RWPE2 (cell line): Measurements from ENCODE around the gene ARHGAP10.

Source experiments
- ATAC-seq: fragments of 200-7000 bp; cut with Tn5 transposase; 3 replicates; pipeline ENCODE4 v1.9.1; 2021; ENCODE audit warnings: low read depth
- DNase-seq: peaks from one replicate; pipeline ENCODE4 v3.0.0-alpha.2; 2020; ENCODE audit warnings: low spot score
- H3K27ac ChIP-seq: fragments of 450-650 bp; 2 replicates; pipeline ENCODE4 v1.5.1; 2017; ENCODE audit warnings: mild to moderate bottlenecking; ENCODE audit not compliant: poor library complexity, severe bottlenecking
- H3K27me3 ChIP-seq: fragments of 250-450 bp; sonication (Bioruptor Pico); 2 replicates; pipeline ENCODE4 v1.5.1; 2021; ENCODE audit warnings: mild to moderate bottlenecking, moderate library complexity; ENCODE audit not compliant: insufficient read depth, poor library complexity, severe bottlenecking
- H3K36me3 ChIP-seq: fragments of 250-450 bp; sonication (Bioruptor Pico); 2 replicates; pipeline ENCODE4 v1.5.1; 2020; ENCODE audit warnings: low read depth, mild to moderate bottlenecking, moderate library complexity
- H3K4me1 ChIP-seq: fragments of 250-450 bp; sonication (Bioruptor Pico); 2 replicates; pipeline ENCODE4 v1.5.1; 2021; ENCODE audit warnings: mild to moderate bottlenecking, moderate library complexity; ENCODE audit not compliant: insufficient read depth, poor library complexity, severe bottlenecking
- H3K4me3 ChIP-seq: fragments of 250-450 bp; sonication (Bioruptor Pico); 2 replicates; pipeline ENCODE4 v1.5.1; 2021; ENCODE audit warnings: mild to moderate bottlenecking, moderate library complexity; ENCODE audit not compliant: severe bottlenecking
- H3K9me3 ChIP-seq: fragments of 250-450 bp; sonication (Bioruptor Pico); 2 replicates; pipeline ENCODE4 v1.5.1; 2021; ENCODE audit warnings: mild to moderate bottlenecking, moderate library complexity; ENCODE audit not compliant: severe bottlenecking
- TF ChIP-seq, protein P1 (sequence below): fragments of 450-650 bp; IDR thresholded peaks from one replicate; pipeline ENCODE4 v1.5.1; 2017; ENCODE audit warnings: mild to moderate bottlenecking, moderate library complexity; ENCODE audit not compliant: poor library complexity, severe bottlenecking

Gene ARHGAP10

DNA sequence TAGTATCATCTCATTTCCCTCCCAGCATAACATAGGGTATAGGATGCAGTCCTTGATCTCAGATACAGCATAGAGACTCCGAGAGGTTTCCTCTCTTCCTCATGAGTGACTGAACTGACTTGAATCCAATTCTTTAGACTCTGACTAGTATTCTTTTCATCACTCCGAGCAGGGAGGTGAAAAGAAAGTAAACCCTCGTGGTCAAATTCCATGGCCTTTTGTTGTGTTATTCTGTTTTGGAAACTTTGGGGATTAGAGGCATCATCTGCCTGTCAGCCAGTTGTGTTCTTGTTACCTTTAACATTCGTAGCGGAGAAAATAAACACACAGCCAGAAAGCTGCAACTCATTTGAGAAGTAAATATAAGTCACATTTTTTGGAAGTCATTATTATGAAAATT lies 206.6 kb downstream of the ARHGAP10 start:
- ATAC-seq, result no peak
- TF ChIP-seq, protein P1, sequence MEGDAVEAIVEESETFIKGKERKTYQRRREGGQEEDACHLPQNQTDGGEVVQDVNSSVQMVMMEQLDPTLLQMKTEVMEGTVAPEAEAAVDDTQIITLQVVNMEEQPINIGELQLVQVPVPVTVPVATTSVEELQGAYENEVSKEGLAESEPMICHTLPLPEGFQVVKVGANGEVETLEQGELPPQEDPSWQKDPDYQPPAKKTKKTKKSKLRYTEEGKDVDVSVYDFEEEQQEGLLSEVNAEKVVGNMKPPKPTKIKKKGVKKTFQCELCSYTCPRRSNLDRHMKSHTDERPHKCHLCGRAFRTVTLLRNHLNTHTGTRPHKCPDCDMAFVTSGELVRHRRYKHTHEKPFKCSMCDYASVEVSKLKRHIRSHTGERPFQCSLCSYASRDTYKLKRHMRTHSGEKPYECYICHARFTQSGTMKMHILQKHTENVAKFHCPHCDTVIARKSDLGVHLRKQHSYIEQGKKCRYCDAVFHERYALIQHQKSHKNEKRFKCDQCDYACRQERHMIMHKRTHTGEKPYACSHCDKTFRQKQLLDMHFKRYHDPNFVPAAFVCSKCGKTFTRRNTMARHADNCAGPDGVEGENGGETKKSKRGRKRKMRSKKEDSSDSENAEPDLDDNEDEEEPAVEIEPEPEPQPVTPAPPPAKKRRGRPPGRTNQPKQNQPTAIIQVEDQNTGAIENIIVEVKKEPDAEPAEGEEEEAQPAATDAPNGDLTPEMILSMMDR, result no peak
- DNase-seq, result no peak
- Histone ChIP-seq H3K27ac (no peak overlapping the region), H3K9me3 (peaks cover 2% of the 10 kb centered on the region), H3K4me1 (no peaks in the 10 kb centered on the region), H3K36me3 (no peaks in the 10 kb centered on the region; the same call in 1 of the 2 replicates), H3K27me3 (no peaks in the 10 kb centered on the region), H3K4me3 (no peak overlapping the region)

GRCh38 chr4:147940171-147940570 lies 208.3 kb downstream of the ARHGAP10 start:
- no peak for ATAC-seq
- DNase-seq, result no peak
- Histone ChIP-seq H3K9me3 (peaks cover 2% of the 10 kb centered on the region), H3K27ac (no peak overlapping the region), H3K27me3 (no peaks in the 10 kb centered on the region), H3K4me1 (no peaks in the 10 kb centered on the region), H3K4me3 (no peak overlapping the region), H3K36me3 (no peaks in the 10 kb centered on the region; the same call in 1 of the 2 replicates)
- TF ChIP-seq, protein P1, result no peak

- no peak overlapping the region for H3K4me3 ChIP-seq
- TF ChIP-seq, protein P1, result no peak
- no peaks in the 10 kb centered on the region for H3K27me3 ChIP-seq
- ATAC-seq (no peak), DNase-seq (no peak)
- H3K4me1 ChIP-seq, result no peaks in the 10 kb centered on the region
- H3K36me3 ChIP-seq, result peaks cover 3% of the 10 kb centered on the region
- H3K9me3 ChIP-seq, result peaks cover 2% of the 10 kb centered on the region
- no peak overlapping the region for H3K27ac ChIP-seq
These were observed 209.5 kb downstream of the ARHGAP10 start for GRCh38 chr4:147941373-147941772.

GRCh38 chr4:147942729-147943128 lies 210.8 kb downstream of the ARHGAP10 start:
- H3K27ac ChIP-seq, result no peak overlapping the region

GRCh38 chr4:147943159-147943638 lies 211.3 kb downstream of the ARHGAP10 start:
- H3K27ac ChIP-seq, result no peak overlapping the region
- no peaks in the 10 kb centered on the region for H3K4me1 ChIP-seq
- no peaks in the 10 kb centered on the region for H3K27me3 ChIP-seq
- H3K9me3 ChIP-seq, result peaks cover 2% of the 10 kb centered on the region
- H3K4me3 ChIP-seq, result no peak overlapping the region
- peaks cover 10% of the 10 kb centered on the region for H3K36me3 ChIP-seq
- ATAC-seq, result no peak
- no peak for DNase-seq
- TF ChIP-seq, protein P1, result no peak

More at GRCh38 chr4:147942729-147943128, 210.8 kb downstream of the ARHGAP10 start:
- Histone ChIP-seq H3K9me3 (peaks cover 2% of the 10 kb centered on the region), H3K36me3 (peaks cover 9% of the 10 kb centered on the region), H3K27me3 (no peaks in the 10 kb centered on the region), H3K4me3 (no peak overlapping the region), H3K4me1 (no peaks in the 10 kb centered on the region)
- TF ChIP-seq, protein P1, result no peak
- DNase-seq (no peak), ATAC-seq (no peak)
